ENCODE results near the gene SLX4IP. TPM values are rescaled to one million over a fixed set of nuclear protein-coding genes. Genes with fewer than 3 reads are reported as not detected.

Gene SLX4IP
- total RNA-seq, 4 donors from 2014 or later = 4.8 to 7.2 (median 5.7) TPM

DNA sequence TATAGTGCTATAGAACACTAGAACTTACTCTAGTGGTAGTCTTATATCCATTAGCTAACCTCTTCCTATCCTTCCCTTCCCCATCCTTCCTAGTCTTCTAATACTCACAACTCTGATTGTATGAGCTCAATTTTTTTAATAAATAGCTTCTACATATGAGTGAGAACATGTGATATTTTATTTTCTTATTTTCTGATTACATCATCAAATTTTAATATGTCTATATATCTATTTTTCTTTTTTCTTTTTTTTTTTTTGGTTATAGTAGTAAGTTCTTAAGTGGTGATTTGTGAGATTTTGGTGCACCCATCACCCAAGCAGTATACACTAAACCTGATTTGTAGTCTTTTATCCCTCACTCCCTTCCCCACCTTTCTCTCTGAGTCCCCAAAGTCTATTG is 126.2 kb downstream of the SLX4IP start:
- TF ChIP-seq EP300 (IDR thresholded peaks at IDR 0.05) (no peak), POLR2AphosphoS5 (IDR thresholded peaks at IDR 0.05) (no peak), POLR2A (IDR thresholded peaks at IDR 0.05) (no peak)
- TF ChIP-seq, protein P1, sequence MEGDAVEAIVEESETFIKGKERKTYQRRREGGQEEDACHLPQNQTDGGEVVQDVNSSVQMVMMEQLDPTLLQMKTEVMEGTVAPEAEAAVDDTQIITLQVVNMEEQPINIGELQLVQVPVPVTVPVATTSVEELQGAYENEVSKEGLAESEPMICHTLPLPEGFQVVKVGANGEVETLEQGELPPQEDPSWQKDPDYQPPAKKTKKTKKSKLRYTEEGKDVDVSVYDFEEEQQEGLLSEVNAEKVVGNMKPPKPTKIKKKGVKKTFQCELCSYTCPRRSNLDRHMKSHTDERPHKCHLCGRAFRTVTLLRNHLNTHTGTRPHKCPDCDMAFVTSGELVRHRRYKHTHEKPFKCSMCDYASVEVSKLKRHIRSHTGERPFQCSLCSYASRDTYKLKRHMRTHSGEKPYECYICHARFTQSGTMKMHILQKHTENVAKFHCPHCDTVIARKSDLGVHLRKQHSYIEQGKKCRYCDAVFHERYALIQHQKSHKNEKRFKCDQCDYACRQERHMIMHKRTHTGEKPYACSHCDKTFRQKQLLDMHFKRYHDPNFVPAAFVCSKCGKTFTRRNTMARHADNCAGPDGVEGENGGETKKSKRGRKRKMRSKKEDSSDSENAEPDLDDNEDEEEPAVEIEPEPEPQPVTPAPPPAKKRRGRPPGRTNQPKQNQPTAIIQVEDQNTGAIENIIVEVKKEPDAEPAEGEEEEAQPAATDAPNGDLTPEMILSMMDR (IDR thresholded peaks at IDR 0.05) = no peak
- no peak for DNase-seq (ENCODE audit: low spot score in 2 of 2)
- H3K27ac ChIP-seq = no peak overlapping the region
- H3K27me3 ChIP-seq = no peaks in the 10 kb centered on the region
- no peaks in the 10 kb centered on the region for H3K9me3 ChIP-seq
- H3K36me3 ChIP-seq = no peaks in the 10 kb centered on the region
- H3K4me1 ChIP-seq = peaks cover 33% of the 10 kb centered on the region
- H3K4me3 ChIP-seq = no peak overlapping the region

DNA sequence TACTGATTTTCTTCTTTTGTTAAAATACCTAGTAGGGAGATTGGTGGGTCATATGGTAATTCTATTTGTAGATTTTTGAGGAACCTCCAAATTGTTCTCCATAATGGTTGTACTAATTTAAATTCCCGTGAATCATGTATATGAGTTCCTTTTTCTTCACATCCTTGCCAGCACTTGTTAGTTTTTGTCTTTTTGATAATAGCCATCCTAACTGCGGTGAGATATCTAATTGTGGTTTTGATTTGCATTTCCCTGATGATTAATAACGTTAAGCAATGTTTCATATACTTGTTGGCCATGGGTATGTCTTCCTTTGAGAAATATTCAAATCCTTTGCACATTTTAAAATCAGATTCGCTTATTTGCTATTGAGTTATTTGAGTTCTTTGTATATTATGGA is 127.8 kb downstream of the SLX4IP start:
- DNase-seq (ENCODE audit: low spot score in 2 of 2) = no peak
- no peaks in the 10 kb centered on the region for H3K27me3 ChIP-seq
- H3K27ac ChIP-seq = no peak overlapping the region
- TF ChIP-seq POLR2AphosphoS5 (IDR thresholded peaks at IDR 0.05) (no peak), POLR2A (IDR thresholded peaks at IDR 0.05) (no peak), EP300 (IDR thresholded peaks at IDR 0.05) (no peak)
- TF ChIP-seq, protein P1 (IDR thresholded peaks at IDR 0.05) = no peak
- no peaks in the 10 kb centered on the region for H3K36me3 ChIP-seq
- WGBS = 73% methylated on average over 4 of the region's 4 CpGs
- H3K4me1 ChIP-seq = peaks cover 28% of the 10 kb centered on the region
- no peaks in the 10 kb centered on the region for H3K9me3 ChIP-seq
- H3K4me3 ChIP-seq = no peak overlapping the region

DNA sequence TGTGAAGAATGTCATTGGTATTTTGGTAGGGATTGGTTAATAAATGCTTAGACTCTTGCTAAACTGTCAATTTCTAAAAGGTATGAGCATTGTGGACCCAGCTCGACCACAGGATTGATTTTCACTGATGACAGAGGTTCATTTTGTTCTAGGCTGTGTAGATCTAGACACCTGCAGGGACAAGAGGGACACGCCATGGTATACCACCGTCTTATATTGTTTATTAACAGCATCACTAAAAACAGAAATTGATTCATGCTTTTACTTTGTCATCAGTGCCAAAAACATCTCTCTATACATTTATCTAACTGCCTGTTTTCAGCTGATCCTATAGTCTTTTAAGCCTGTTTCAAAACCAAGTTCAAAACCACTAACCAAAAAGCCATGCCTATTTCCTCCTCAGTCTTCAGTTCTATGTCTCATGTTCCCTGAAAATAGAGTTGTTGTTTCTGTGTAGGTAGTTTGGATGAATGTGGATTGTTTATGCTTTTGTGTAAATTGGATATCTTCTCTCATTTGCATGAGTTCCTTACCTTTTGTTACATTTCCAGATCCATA is 128.9 kb downstream of the SLX4IP start:
- peaks cover 20% of the 10 kb centered on the region for H3K4me1 ChIP-seq
- 93% methylated on average over 3 of the region's 3 CpGs for WGBS

DNA sequence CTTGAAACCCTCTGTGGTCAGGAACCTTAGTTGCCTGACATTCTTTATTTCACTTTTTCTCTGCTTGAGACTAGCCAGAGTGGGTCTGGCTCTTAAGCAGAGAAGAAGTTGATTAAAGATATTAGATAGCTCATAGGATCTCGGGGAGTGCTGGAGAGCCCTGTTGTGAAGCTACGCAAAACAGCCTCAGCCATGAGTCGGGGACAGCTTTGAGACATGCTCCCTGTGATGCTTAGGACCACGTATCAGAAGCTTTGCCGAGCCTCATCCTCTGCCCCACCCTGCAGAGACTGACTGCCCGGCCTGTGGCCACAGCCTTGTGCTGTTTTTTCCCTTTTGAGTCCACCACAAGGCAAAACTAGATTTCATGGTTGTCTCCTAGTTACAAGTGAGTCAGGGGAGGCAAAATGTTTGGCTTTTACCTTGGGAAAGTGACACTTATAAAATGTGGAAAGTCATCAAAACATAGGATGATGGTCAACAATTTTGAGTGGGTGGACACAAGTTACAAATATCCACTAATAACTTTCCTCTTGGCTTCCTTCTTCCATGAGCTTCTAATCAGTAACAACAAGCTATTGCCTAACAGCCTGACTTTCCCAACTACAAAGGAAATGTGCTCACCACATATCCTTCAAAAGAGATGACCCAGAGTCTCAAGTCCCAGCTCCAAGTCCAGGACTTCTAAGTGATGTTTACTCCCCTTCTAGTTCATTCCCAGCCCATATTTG is 130.3 kb downstream of the SLX4IP start:
- DNase-seq (ENCODE audit: low spot score in 2 of 2) = no peak
- no peaks in the 10 kb centered on the region for H3K9me3 ChIP-seq
- peaks cover 12% of the 10 kb centered on the region for H3K4me1 ChIP-seq
- no peak overlapping the region for H3K4me3 ChIP-seq
- H3K27ac ChIP-seq = peak overlapping the region; percentile 67
- no peaks in the 10 kb centered on the region for H3K36me3 ChIP-seq
- TF ChIP-seq, protein P1 (IDR thresholded peaks at IDR 0.05) = no peak
- no peak for TF ChIP-seq EP300 (IDR thresholded peaks at IDR 0.05)
- peak in 1 of 3 donors; percentile 52 for TF ChIP-seq POLR2AphosphoS5 (IDR thresholded peaks at IDR 0.05)
- TF ChIP-seq POLR2A (IDR thresholded peaks at IDR 0.05) = no peak
- 87% methylated on average over 6 of the region's 6 CpGs for WGBS
- no peaks in the 10 kb centered on the region for H3K27me3 ChIP-seq

More for the DNA sequence above, 128.9 kb downstream of the SLX4IP start:
- H3K36me3 ChIP-seq = no peaks in the 10 kb centered on the region
- H3K27me3 ChIP-seq = no peaks in the 10 kb centered on the region
- H3K4me3 ChIP-seq = no peak overlapping the region
- H3K27ac ChIP-seq = no peak overlapping the region
- DNase-seq (ENCODE audit: low spot score in 2 of 2) = no peak
- H3K9me3 ChIP-seq = no peaks in the 10 kb centered on the region
- TF ChIP-seq POLR2AphosphoS5 (IDR thresholded peaks at IDR 0.05) (no peak), EP300 (IDR thresholded peaks at IDR 0.05) (no peak), POLR2A (IDR thresholded peaks at IDR 0.05) (no peak)
- TF ChIP-seq, protein P1 (IDR thresholded peaks at IDR 0.05) = no peak
